HUES64 (cell line): ENCODE data around the gene CACNA2D1.

ENCODE experiments used
- H3K27ac ChIP-seq: 2 replicates; pipeline ENCODE4 v1.7.0; 2013; ENCODE audit warnings: low read depth, low read length, inconsistent platforms
- H3K27me3 ChIP-seq: 2 replicates; pipeline ENCODE4 v1.6.1; 2013; ENCODE audit warnings: mild to moderate bottlenecking, low read length; ENCODE audit not compliant: insufficient read depth
- H3K36me3 ChIP-seq: 2 replicates; pipeline ENCODE4 v1.6.1; 2013; ENCODE audit warnings: mild to moderate bottlenecking, low read length; ENCODE audit not compliant: insufficient read depth
- H3K4me1 ChIP-seq: 2 replicates; pipeline ENCODE4 v1.6.1; 2013; ENCODE audit warnings: mild to moderate bottlenecking, low read length, moderate library complexity; ENCODE audit not compliant: insufficient read depth
- H3K4me3 ChIP-seq: 2 replicates; pipeline ENCODE4 v1.5.1; 2013; ENCODE audit warnings: mild to moderate bottlenecking, low read length, moderate library complexity
- H3K9ac ChIP-seq: 2 replicates; pipeline ENCODE4 v1.6.1; 2013; ENCODE audit warnings: mild to moderate bottlenecking, low read depth, low read length
- H3K9me3 ChIP-seq: 2 replicates; pipeline ENCODE4 v1.6.1; 2013; ENCODE audit warnings: low read depth, low read length; ENCODE audit not compliant: insufficient read depth
- WGBS: fragments of 150-250, 120-280 bp; methylation state at CpG from one replicate; pipeline ENCODE4 v1.1.7; 2013; ENCODE audit warnings: missing lambda C conversion rate; 5-methylcytosine and 5-hydroxymethylcytosine counted together

The CACNA2D1 gene

DNA sequence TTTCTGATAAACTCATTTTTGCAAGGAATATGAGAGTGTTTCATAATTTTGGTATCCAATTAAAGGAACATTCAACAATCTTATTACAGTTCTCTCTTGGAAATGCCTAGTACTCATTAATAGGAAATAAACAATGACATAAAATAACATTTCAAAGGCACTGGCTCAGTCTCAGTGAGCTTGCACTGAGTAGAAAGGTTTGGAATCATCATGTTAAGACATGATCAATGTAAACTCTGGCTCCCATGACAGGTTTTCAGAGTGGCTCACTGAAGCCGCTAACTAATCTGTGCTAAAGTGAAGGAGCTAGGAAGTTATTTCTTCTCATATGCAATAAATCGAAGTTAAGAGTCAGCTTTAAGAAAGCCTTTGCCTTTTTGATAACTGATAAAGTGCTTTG is 470.5 kb downstream of the CACNA2D1 start:
- H3K36me3 ChIP-seq = peaks cover 24% of the 10 kb centered on the region; the same call in 1 of the 2 replicates
- 96% methylated on average over 1 of the region's 2 CpGs for WGBS
- H3K9me3 ChIP-seq = no peaks in the 10 kb centered on the region
- no peak overlapping the region for H3K27ac ChIP-seq
- H3K4me1 ChIP-seq = no peaks in the 10 kb centered on the region
- H3K9ac ChIP-seq = no peak overlapping the region
- H3K4me3 ChIP-seq = no peak overlapping the region
- H3K27me3 ChIP-seq = no peaks in the 10 kb centered on the region

- H3K4me1 ChIP-seq = peaks cover 9% of the 10 kb centered on the region; the same call in 1 of the 2 replicates
- H3K9me3 ChIP-seq = no peaks in the 10 kb centered on the region
- 84% methylated on average over 2 of the region's 2 CpGs for WGBS
- no peak overlapping the region for H3K27ac ChIP-seq
- no peak overlapping the region for H3K9ac ChIP-seq
- H3K27me3 ChIP-seq = no peaks in the 10 kb centered on the region
- peaks cover 4% of the 10 kb centered on the region; the same call in 1 of the 2 replicates for H3K36me3 ChIP-seq
- no peak overlapping the region for H3K4me3 ChIP-seq
Observed at GRCh38 chr7:81960026-81960425, 483.6 kb downstream of the CACNA2D1 start.

DNA sequence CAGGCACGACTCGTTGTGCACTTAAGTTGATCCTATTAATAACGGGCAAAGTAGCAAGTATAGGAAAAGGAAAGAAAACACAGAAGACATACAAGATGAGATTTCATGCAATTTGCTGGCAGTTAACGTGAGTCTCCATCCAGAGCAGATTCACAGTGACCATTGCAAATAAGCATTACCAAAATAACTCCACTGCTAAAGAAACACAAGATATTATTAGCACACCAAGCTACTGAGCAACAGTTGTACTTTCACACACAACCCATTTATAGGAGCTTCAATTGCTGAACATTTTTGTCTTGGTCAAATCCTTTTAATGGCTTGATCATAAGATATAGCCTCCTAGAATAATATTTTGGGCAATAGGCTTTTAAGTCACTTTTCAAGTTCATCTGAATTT is 486.1 kb downstream of the CACNA2D1 start:
- H3K9ac ChIP-seq = no peak overlapping the region
- H3K4me3 ChIP-seq = no peak overlapping the region
- H3K27me3 ChIP-seq = no peaks in the 10 kb centered on the region
- H3K36me3 ChIP-seq = no peaks in the 10 kb centered on the region
- H3K27ac ChIP-seq = no peak overlapping the region
- peaks cover 4% of the 10 kb centered on the region; the same call in 1 of the 2 replicates for H3K4me1 ChIP-seq
- 93% methylated on average over 4 of the region's 4 CpGs for WGBS
- H3K9me3 ChIP-seq = no peaks in the 10 kb centered on the region

GRCh38 chr7:81956520-81956919 is 487.1 kb downstream of the CACNA2D1 start:
- Histone ChIP-seq H3K9ac (no peak overlapping the region), H3K27ac (no peak overlapping the region)
- WGBS = 73% methylated on average over 4 of the region's 4 CpGs

DNA sequence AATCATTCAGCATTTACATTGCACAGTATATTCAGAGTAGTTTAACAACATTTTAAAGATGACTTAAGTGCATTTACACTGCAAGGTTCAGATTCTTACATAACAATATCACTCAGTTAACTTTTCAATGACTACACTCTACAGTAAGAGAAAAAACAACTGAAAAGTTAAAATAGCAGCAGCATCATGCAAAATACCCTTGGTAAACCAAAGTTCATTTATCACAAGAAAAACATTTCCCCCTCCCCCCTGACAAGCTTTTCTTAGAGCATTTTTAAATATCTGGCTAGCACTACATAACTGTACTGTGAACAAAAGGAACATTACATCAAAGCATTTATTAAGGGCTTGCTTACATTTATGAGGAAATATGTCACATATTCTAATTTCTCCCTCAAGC is 494.3 kb downstream of the CACNA2D1 start:
- no peak overlapping the region for H3K4me3 ChIP-seq
- no peak overlapping the region for H3K27ac ChIP-seq
- H3K4me1 ChIP-seq = peaks cover 18% of the 10 kb centered on the region
- H3K9me3 ChIP-seq = no peaks in the 10 kb centered on the region
- no peak overlapping the region for H3K9ac ChIP-seq
- H3K36me3 ChIP-seq = no peaks in the 10 kb centered on the region
- no peaks in the 10 kb centered on the region for H3K27me3 ChIP-seq

More at GRCh38 chr7:81956520-81956919, 487.1 kb downstream of the CACNA2D1 start:
- no peaks in the 10 kb centered on the region for H3K27me3 ChIP-seq
- no peaks in the 10 kb centered on the region for H3K4me1 ChIP-seq
- H3K4me3 ChIP-seq = no peak overlapping the region
- no peaks in the 10 kb centered on the region for H3K36me3 ChIP-seq
- no peaks in the 10 kb centered on the region for H3K9me3 ChIP-seq

GRCh38 chr7:81944058-81944457 is 499.5 kb downstream of the CACNA2D1 start:
- H3K36me3 ChIP-seq = no peaks in the 10 kb centered on the region
- H3K9ac ChIP-seq = no peak overlapping the region
- WGBS = no CpG with 5 or more reads among the region's 2 CpGs
- no peak overlapping the region for H3K4me3 ChIP-seq
- peaks cover 3% of the 10 kb centered on the region; the same call in 1 of the 2 replicates for H3K4me1 ChIP-seq
- H3K9me3 ChIP-seq = no peaks in the 10 kb centered on the region
- H3K27ac ChIP-seq = no peak overlapping the region
- H3K27me3 ChIP-seq = no peaks in the 10 kb centered on the region

GRCh38 chr7:81937091-81937490 is 506.5 kb downstream of the CACNA2D1 start:
- Histone ChIP-seq H3K36me3 (no peaks in the 10 kb centered on the region), H3K9me3 (no peaks in the 10 kb centered on the region), H3K9ac (no peak overlapping the region), H3K27ac (no peak overlapping the region), H3K27me3 (no peaks in the 10 kb centered on the region), H3K4me1 (no peaks in the 10 kb centered on the region), H3K4me3 (no peak overlapping the region)

GRCh38 chr7:81934596-81935301 is 508.8 kb downstream of the CACNA2D1 start:
- WGBS = 98% methylated on average over 5 of the region's 6 CpGs

GRCh38 chr7:81932936-81933335 is 510.6 kb downstream of the CACNA2D1 start:
- Histone ChIP-seq H3K36me3 (no peaks in the 10 kb centered on the region), H3K4me1 (no peaks in the 10 kb centered on the region), H3K9me3 (no peaks in the 10 kb centered on the region), H3K4me3 (no peak overlapping the region), H3K27ac (no peak overlapping the region), H3K27me3 (no peaks in the 10 kb centered on the region), H3K9ac (no peak overlapping the region)
- WGBS = 93% methylated on average over 2 of the region's 2 CpGs

More at GRCh38 chr7:81934596-81935301, 508.8 kb downstream of the CACNA2D1 start:
- no peak overlapping the region for H3K9ac ChIP-seq
- H3K36me3 ChIP-seq = no peaks in the 10 kb centered on the region
- H3K27me3 ChIP-seq = no peaks in the 10 kb centered on the region
- no peaks in the 10 kb centered on the region for H3K4me1 ChIP-seq
- H3K9me3 ChIP-seq = no peaks in the 10 kb centered on the region
- no peak overlapping the region for H3K4me3 ChIP-seq
- H3K27ac ChIP-seq = no peak overlapping the region

- peaks cover 6% of the 10 kb centered on the region for H3K4me1 ChIP-seq
- H3K9ac ChIP-seq = no peak overlapping the region
- no peaks in the 10 kb centered on the region for H3K9me3 ChIP-seq
- no peaks in the 10 kb centered on the region for H3K27me3 ChIP-seq
- no peak overlapping the region for H3K4me3 ChIP-seq
- no peak overlapping the region for H3K27ac ChIP-seq
- H3K36me3 ChIP-seq = no peaks in the 10 kb centered on the region
Observed at GRCh38 chr7:81929386-81929785, 514.2 kb downstream of the CACNA2D1 start.

DNA sequence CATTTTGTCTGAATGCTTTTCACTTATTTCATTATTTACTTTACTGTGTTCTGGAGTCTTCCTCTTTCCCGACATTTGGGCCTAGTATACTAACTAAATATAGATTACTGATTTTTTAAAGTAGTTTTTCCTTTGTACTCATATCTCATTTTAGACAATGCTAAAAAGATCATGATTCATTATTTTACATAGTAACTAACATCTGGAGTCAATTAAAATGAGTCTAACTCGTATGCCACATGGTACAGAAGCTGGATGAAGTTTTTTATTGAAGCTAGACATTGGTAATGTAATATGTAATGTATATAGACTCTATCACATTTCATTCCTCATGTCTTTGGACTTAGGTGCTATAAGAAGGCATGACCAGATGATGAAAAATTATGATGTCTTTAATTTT is 517.4 kb downstream of the CACNA2D1 start:
- H3K36me3 ChIP-seq = no peaks in the 10 kb centered on the region

GRCh38 chr7:81925530-81925929 is 518.0 kb downstream of the CACNA2D1 start:
- Histone ChIP-seq H3K9ac (no peak overlapping the region), H3K4me1 (peaks cover 14% of the 10 kb centered on the region), H3K27me3 (no peaks in the 10 kb centered on the region), H3K4me3 (no peak overlapping the region), H3K27ac (no peak overlapping the region), H3K36me3 (no peaks in the 10 kb centered on the region), H3K9me3 (no peaks in the 10 kb centered on the region)
- WGBS = 95% methylated on average over 3 of the region's 3 CpGs

More for the DNA sequence above, 517.4 kb downstream of the CACNA2D1 start:
- WGBS = no CpG with 5 or more reads among the region's 2 CpGs
- Histone ChIP-seq H3K27ac (no peak overlapping the region), H3K4me1 (peaks cover 14% of the 10 kb centered on the region), H3K27me3 (no peaks in the 10 kb centered on the region), H3K9ac (no peak overlapping the region), H3K9me3 (no peaks in the 10 kb centered on the region), H3K4me3 (no peak overlapping the region)
